GM13976 (cell line): ENCODE measurements around the gene ERVW-1.

Source experiments
- DNase-seq: peaks from one replicate; pipeline ENCODE4 v3.0.0; 2012; ENCODE audit warnings: low spot score
- CTCF ChIP-seq: IDR thresholded peaks from 2 replicates; pipeline ENCODE4 v1.5.1; 2012; ENCODE audit warnings: borderline replicate concordance, mild to moderate bottlenecking; ENCODE audit not compliant: insufficient read depth; ENCODE audit errors: extremely low read depth, missing control alignments, control extremely low read depth
- in situ Hi-C: fragments of 300-500 bp; cut with MboI; formaldehyde crosslinking; loops from one replicate; pipeline ENCODE4 v1.12.0; 2022; ENCODE audit warnings: low sequenced_read_pairs, mixed read lengths, inconsistent platforms; ENCODE audit not compliant: unreplicated experiment

The ERVW-1 gene

GRCh38 chr7:92506363-92506762 is 28.6 kb upstream of the ERVW-1 start:
- DNase-seq: no peak
- in situ Hi-C loops: no loop called here
- no peak for TF ChIP-seq CTCF

GRCh38 chr7:92504563-92504962 is 26.8 kb upstream of the ERVW-1 start:
- in situ Hi-C loops: no loop called here
- no peak for DNase-seq
- TF ChIP-seq CTCF: no peak

GRCh38 chr7:92503767-92504166 is 26.0 kb upstream of the ERVW-1 start:
- no peak for DNase-seq
- TF ChIP-seq CTCF: no peak
- in situ Hi-C loops: no loop called here

DNA sequence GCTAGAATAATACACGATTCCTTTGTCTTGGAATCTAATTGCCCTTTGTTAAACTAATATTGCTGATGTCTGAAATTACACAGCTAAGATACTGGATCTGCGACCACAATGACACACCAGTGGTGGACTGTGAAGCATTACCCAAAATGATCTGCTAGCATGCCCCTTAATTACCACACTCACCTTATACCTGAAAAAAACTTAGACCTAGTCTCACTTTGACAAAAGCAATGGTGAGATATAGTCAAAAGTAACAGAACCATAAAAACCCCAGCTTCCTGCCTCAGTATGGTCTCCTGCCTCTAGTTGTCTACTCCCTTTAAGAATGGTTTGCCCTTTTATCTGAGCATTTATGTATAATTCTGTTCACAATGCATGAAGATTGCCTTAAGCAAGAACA is 20.8 kb upstream of the ERVW-1 start:
- no peak for DNase-seq
- no peak for TF ChIP-seq CTCF
- in situ Hi-C loops: no loop called here

DNA sequence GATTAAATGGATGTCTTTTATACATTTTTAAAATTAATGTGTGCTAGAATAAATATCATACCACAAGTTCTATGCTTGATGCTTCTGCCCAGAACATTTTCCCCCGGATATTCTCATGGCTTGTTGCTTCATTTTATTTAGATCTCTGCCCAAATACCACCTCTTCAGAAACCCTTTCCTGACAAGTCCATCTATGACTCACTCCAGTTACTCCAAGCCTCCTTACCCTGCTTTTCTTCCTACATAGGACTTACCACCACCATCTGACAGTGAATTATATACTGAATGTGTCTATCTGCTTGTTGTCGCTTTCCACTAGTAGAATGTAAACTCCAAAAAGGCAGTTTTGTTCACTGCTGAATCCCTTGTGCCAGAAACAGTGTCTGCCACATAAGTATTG is 19.1 kb upstream of the ERVW-1 start:
- DNase-seq: no peak
- no peak for TF ChIP-seq CTCF
- in situ Hi-C loops: no loop called here

- DNase-seq: no peak
- in situ Hi-C loops: no loop called here
Observed at GRCh38 chr7:92489634-92490033, 11.9 kb upstream of the ERVW-1 start.

More at GRCh38 chr7:92489634-92490033, 11.9 kb upstream of the ERVW-1 start:
- TF ChIP-seq CTCF: no peak
